GM23338 (cell line): ENCODE results near the gene B4GALT2. TPM values are rescaled to one million over a fixed set of nuclear protein-coding genes. Genes with fewer than 3 reads are reported as not detected.

Source experiments
- ATAC-seq: fragments of 200-7000 bp; cut with Tn5 transposase; 3 replicates; pipeline ENCODE4 v1.9.1; 2020
- DNase-seq: peaks from one replicate; pipeline ENCODE4 v3.0.0-alpha.2; 2015; ENCODE audit warnings: low spot score
- H2AFZ ChIP-seq: fragments of 200-600 bp; sonication (generic); 2 replicates; pipeline ENCODE4 v1.8.0; 2016; ENCODE audit warnings: antibody characterized with exemption, mild to moderate bottlenecking, moderate library complexity
- H3F3A ChIP-seq: fragments of 200-600 bp; sonication (generic); replicated peaks from 2 replicates; pipeline ENCODE4 v1.8.0; 2017; ENCODE audit warnings: antibody characterized with exemption, mixed run types, low read depth
- H3K27ac ChIP-seq: fragments of 200-600 bp; sonication (generic); 2 replicates; pipeline ENCODE4 v1.6.1; 2016; ENCODE audit warnings: low read depth
- H3K27me3 ChIP-seq: fragments of 200-600 bp; sonication (generic); 2 replicates; pipeline ENCODE4 v1.8.0; 2016; ENCODE audit warnings: mild to moderate bottlenecking, mixed run types, moderate library complexity; ENCODE audit not compliant: insufficient read depth
- H3K36me3 ChIP-seq: fragments of 200-600 bp; sonication (generic); 2 replicates; pipeline ENCODE4 v1.8.0; 2016; ENCODE audit warnings: mild to moderate bottlenecking; ENCODE audit not compliant: insufficient read depth
- H3K4me1 ChIP-seq: fragments of 200-600 bp; sonication (generic); 2 replicates; pipeline ENCODE4 v1.8.0; 2016; ENCODE audit warnings: mild to moderate bottlenecking, moderate library complexity; ENCODE audit not compliant: insufficient read depth
- H3K4me2 ChIP-seq: fragments of 200-600 bp; sonication (generic); 2 replicates; pipeline ENCODE4 v1.7.1; 2017; ENCODE audit warnings: mixed run types
- H3K4me3 ChIP-seq: fragments of 200-600 bp; sonication (generic); 2 replicates; pipeline ENCODE4 v1.6.1; 2016; ENCODE audit warnings: mixed run types
- H3K79me2 ChIP-seq: fragments of 200-600 bp; sonication (generic); replicated peaks from 2 replicates; pipeline ENCODE4 v1.8.0; 2017; ENCODE audit warnings: mild to moderate bottlenecking; ENCODE audit not compliant: insufficient read depth
- H3K9me2 ChIP-seq: fragments of 200-600 bp; sonication (generic); 2 replicates; pipeline ENCODE4 v1.8.0; 2017; ENCODE audit not compliant: insufficient read depth
- H4K20me1 ChIP-seq: fragments of 200-600 bp; sonication (generic); replicated peaks from 2 replicates; pipeline ENCODE4 v1.8.0; 2017; ENCODE audit warnings: mild to moderate bottlenecking; ENCODE audit not compliant: insufficient read depth
- H3K27ac Mint-ChIP-seq: 2 replicates; pipeline ENCODE4 v1.8.0; 2020; ENCODE audit warnings: inconsistent platforms, mild to moderate bottlenecking, moderate library complexity, mixed read lengths
- H3K27me3 Mint-ChIP-seq: 3 replicates; pipeline ENCODE4 v1.8.0; 2022; ENCODE audit warnings: low read depth, mild to moderate bottlenecking, moderate library complexity, mixed read lengths, inconsistent platforms; ENCODE audit not compliant: insufficient read depth, poor library complexity
- H3K36me3 Mint-ChIP-seq: 3 replicates; pipeline ENCODE4 v1.8.0; 2021; ENCODE audit warnings: low read depth, mild to moderate bottlenecking, inconsistent platforms, moderate library complexity, mixed read lengths
- H3K4me1 Mint-ChIP-seq: 3 replicates; pipeline ENCODE4 v1.8.0; 2020; ENCODE audit warnings: mild to moderate bottlenecking, inconsistent platforms, mixed read lengths
- H3K4me3 Mint-ChIP-seq: 3 replicates; pipeline ENCODE4 v1.8.0; 2021; ENCODE audit warnings: moderate library complexity, mild to moderate bottlenecking, inconsistent platforms, mixed read lengths
- H3K9me3 Mint-ChIP-seq: 3 replicates; pipeline ENCODE4 v1.8.0; 2020; ENCODE audit warnings: moderate library complexity, mild to moderate bottlenecking, inconsistent platforms, mixed read lengths
- CREB1 ChIP-seq: fragments of 250-450 bp; sonication (Bioruptor Pico); IDR thresholded peaks from 2 replicates; pipeline ENCODE4 v1.5.0; 2020; ENCODE audit warnings: low read depth, mild to moderate bottlenecking, moderate library complexity
- CTCF ChIP-seq, 2 experiments: fragments of 200-600 bp in 1 of 2; sonication (generic) in 1 of 2; conservative IDR thresholded peaks; 2 replicates each; pipeline versions ENCODE4 v1.5.1 to v1.6.1; 2016 to 2017; ENCODE audit warnings: antibody characterized with exemption in 2 of 2, low read depth in 2 of 2, mild to moderate bottlenecking in 2 of 2, moderate library complexity in 1 of 2
- ETS1 ChIP-seq: IDR thresholded peaks from 2 replicates; pipeline ENCODE4 v1.6.1; 2016; ENCODE audit warnings: antibody characterized with exemption
- EZH2 ChIP-seq: fragments of 200-600 bp; sonication (generic); IDR thresholded peaks from one replicate; pipeline ENCODE4 v1.8.0; 2017; ENCODE audit warnings: antibody characterized with exemption, mild to moderate bottlenecking, low read depth; ENCODE audit not compliant: unreplicated experiment
- EZH2phosphoT487 ChIP-seq: fragments of 200-600 bp; sonication (generic); IDR thresholded peaks from one replicate; pipeline ENCODE4 v1.8.1; 2018; ENCODE audit warnings: antibody characterized with exemption; ENCODE audit not compliant: unreplicated experiment
- JUNB ChIP-seq: IDR thresholded peaks from one replicate; pipeline ENCODE4 v1.6.1; 2016; ENCODE audit warnings: antibody characterized with exemption; ENCODE audit not compliant: unreplicated experiment
- NANOG ChIP-seq: IDR thresholded peaks from 2 replicates; pipeline ENCODE4 v1.6.1; 2016; ENCODE audit warnings: antibody characterized with exemption, borderline replicate concordance
- POLR2AphosphoS5 ChIP-seq: IDR thresholded peaks from 2 replicates; pipeline ENCODE4 v1.6.1; 2016; ENCODE audit warnings: antibody characterized with exemption, low read depth
- REST ChIP-seq: IDR thresholded peaks from one replicate; pipeline ENCODE4 v1.6.1; 2018; ENCODE audit warnings: antibody characterized with exemption; ENCODE audit not compliant: unreplicated experiment
- STAT1 ChIP-seq: IDR thresholded peaks from one replicate; pipeline ENCODE4 v1.6.1; 2016; ENCODE audit warnings: antibody characterized with exemption; ENCODE audit not compliant: unreplicated experiment
- ZNF114 ChIP-seq: fragments of 250-450 bp; sonication (Bioruptor Pico); IDR thresholded peaks from 2 replicates; pipeline ENCODE4 v1.5.0; 2020; ENCODE audit warnings: mild to moderate bottlenecking, moderate library complexity
- ZNF331 ChIP-seq: fragments of 250-450 bp; sonication (Bioruptor Pico); IDR thresholded peaks from 2 replicates; pipeline ENCODE4 v1.5.0; 2020; ENCODE audit warnings: low read depth, mild to moderate bottlenecking, moderate library complexity
- ZNF462 ChIP-seq: fragments of 250-450 bp; sonication (Bioruptor Pico); IDR thresholded peaks from 2 replicates; pipeline ENCODE4 v1.5.0; 2020; ENCODE audit warnings: mild to moderate bottlenecking, moderate library complexity
- polyA plus RNA-seq: library from polyadenylated mRNA; unstranded; fragments of >200 nt; fragmentation: Nextera tagmentation; extraction: Ambion mirVana; gene quantifications from 2 replicates; pipeline ENCODE4 v1.2.1, GENCODE V29; 2016
- total RNA-seq: library from RNA; depleted of rRNA; stranded (reverse); fragments of >200 nt; shearing (Covaris generic); gene quantifications from 2 replicates; pipeline ENCODE4 v1.2.3, GENCODE V29; 2014

The B4GALT2 gene
- total and polyA plus RNA-seq, 2 experiments from 2014 or later = 22.4 to 63.1 TPM

GRCh38 chr1:43944860-43945259, 34.1 kb upstream of the B4GALT2 start:
- peaks cover 35% of the 10 kb centered on the region for H3K4me1 Mint-ChIP-seq
- H2AFZ ChIP-seq = no peak overlapping the region
- peaks cover 4% of the 10 kb centered on the region for H3K27me3 Mint-ChIP-seq
- H3K27ac Mint-ChIP-seq = no peak overlapping the region
- H3K9me2 ChIP-seq = no peaks in the 10 kb centered on the region
- H3K27me3 ChIP-seq = no peaks in the 10 kb centered on the region
- H3K4me1 ChIP-seq = peaks cover 5% of the 10 kb centered on the region
- H3K36me3 Mint-ChIP-seq = no peaks in the 10 kb centered on the region; the same call in 2 of the 3 replicates
- H3K4me3 ChIP-seq = no peak overlapping the region
- H3K4me3 Mint-ChIP-seq = no peak overlapping the region
- H3K36me3 ChIP-seq = no peaks in the 10 kb centered on the region
- H3K27ac ChIP-seq = no peak overlapping the region
- no peak for ATAC-seq
- H3K9me3 Mint-ChIP-seq = no peaks in the 10 kb centered on the region
- H4K20me1 ChIP-seq = no peaks in the 10 kb centered on the region
- no peaks in the 10 kb centered on the region; the same call in 1 of the 2 replicates for H3K79me2 ChIP-seq
- DNase-seq = no peak
- H3K4me2 ChIP-seq = no peak overlapping the region
- TF ChIP-seq POLR2AphosphoS5 (no peak), STAT1 (no peak), ZNF331 (CRISPR knock-in tag) (no peak), REST (no peak), ZNF462 (CRISPR knock-in tag) (no peak), JUNB (no peak), CTCF (conservative IDR thresholded peaks at IDR 0.05; ENCODE audit: low read depth in 2 of 2) (no peak), NANOG (no peak), ZNF114 (CRISPR knock-in tag) (no peak), EZH2 (no peak), EZH2phosphoT487 (no peak), ETS1 (no peak), CREB1 (CRISPR knock-in tag) (no peak)
- 0 out of 2 replicates have a peak, but pooled peaks cover 7% of the 10 kb centered on the region for H3F3A ChIP-seq
